Neural progenitor cell (in vitro differentiated cells): ENCODE data around the gene POC5. TPM values are rescaled to one million over a fixed set of nuclear protein-coding genes. Genes with fewer than 3 reads are reported as not detected.

Experiments
- DNase-seq: peaks from one replicate; pipeline ENCODE4 v3.0.0-alpha.2; 2016; ENCODE audit warnings: low spot score
- H2AFZ ChIP-seq: fragments of 200-600 bp; sonication (generic); replicated peaks from 2 replicates; pipeline ENCODE4 v1.6.1; 2016; ENCODE audit warnings: antibody characterized with exemption
- H3F3A ChIP-seq: fragments of 200-600 bp; sonication (generic); 2 replicates; pipeline ENCODE4 v1.6.1; 2016; ENCODE audit warnings: antibody characterized with exemption, low read depth
- H3K27ac ChIP-seq: fragments of 200-600 bp; sonication (generic); 2 replicates; pipeline ENCODE4 v1.5.1; 2016; ENCODE audit warnings: mild to moderate bottlenecking
- H3K27me3 ChIP-seq: fragments of 200-600 bp; sonication (generic); 2 replicates; pipeline ENCODE4 v1.6.1; 2016; ENCODE audit warnings: mild to moderate bottlenecking, moderate library complexity
- H3K36me3 ChIP-seq: fragments of 200-600 bp; sonication (generic); 2 replicates; pipeline ENCODE4 v1.5.1; 2016
- H3K4me1 ChIP-seq: fragments of 200-600 bp; sonication (generic); 2 replicates; pipeline ENCODE4 v1.6.1; 2016; ENCODE audit warnings: mixed run types
- H3K4me2 ChIP-seq: fragments of 200-600 bp; sonication (generic); 2 replicates; pipeline ENCODE4 v1.6.1; 2016
- H3K4me3 ChIP-seq: fragments of 200-600 bp; sonication (generic); 2 replicates; pipeline ENCODE4 v1.5.1; 2016
- H3K79me2 ChIP-seq: fragments of 200-600 bp; sonication (generic); 2 replicates; pipeline ENCODE4 v1.6.1; 2016; ENCODE audit warnings: low read depth
- H3K9ac ChIP-seq: fragments of 200-600 bp; sonication (generic); 2 replicates; pipeline ENCODE4 v1.6.1; 2016
- H3K9me3 ChIP-seq: fragments of 200-600 bp; sonication (generic); 2 replicates; pipeline ENCODE4 v1.5.1; 2016; ENCODE audit warnings: low read depth
- H4K20me1 ChIP-seq: fragments of 200-600 bp; sonication (generic); 2 replicates; pipeline ENCODE4 v1.6.1; 2016; ENCODE audit warnings: low read depth
- H3K27ac Mint-ChIP-seq: 3 replicates; pipeline ENCODE4 v1.8.0; 2021; ENCODE audit warnings: mixed read lengths
- H3K27me3 Mint-ChIP-seq: 2 replicates; pipeline ENCODE4 v1.8.0; 2022; ENCODE audit warnings: low read depth, mild to moderate bottlenecking, inconsistent platforms, moderate library complexity, mixed read lengths; ENCODE audit not compliant: insufficient read depth
- H3K36me3 Mint-ChIP-seq: 3 replicates; pipeline ENCODE4 v1.8.0; 2021; ENCODE audit warnings: mixed read lengths
- H3K4me1 Mint-ChIP-seq: 3 replicates; pipeline ENCODE4 v1.8.0; 2021; ENCODE audit warnings: mixed read lengths
- H3K4me3 Mint-ChIP-seq: 3 replicates; pipeline ENCODE4 v1.8.0; 2021; ENCODE audit warnings: mild to moderate bottlenecking, moderate library complexity, mixed read lengths
- H3K9me3 Mint-ChIP-seq: 3 replicates; pipeline ENCODE4 v1.8.0; 2020; ENCODE audit warnings: mixed read lengths
- CTCF ChIP-seq: fragments of 200-600 bp; sonication (generic); IDR thresholded peaks from 2 replicates; pipeline ENCODE4 v1.5.1; 2017; ENCODE audit warnings: antibody characterized with exemption, mild to moderate bottlenecking
- EZH2 ChIP-seq: fragments of 200-600 bp; sonication (generic); IDR thresholded peaks from 2 replicates; pipeline ENCODE4 v1.6.1; 2017; ENCODE audit warnings: antibody characterized with exemption, mild to moderate bottlenecking, moderate library complexity
- EZH2phosphoT487 ChIP-seq: fragments of 200-600 bp; sonication (generic); IDR thresholded peaks from 2 replicates; pipeline ENCODE4 v1.6.1; 2017; ENCODE audit warnings: antibody characterized with exemption
- total RNA-seq: library from RNA; depleted of rRNA; stranded (reverse); fragments of >200 nt; gene quantifications from 2 replicates; pipeline ENCODE4 v1.2.3, GENCODE V29; 2015; ENCODE audit warnings: low replicate concordance

Gene POC5
- total RNA-seq, 1 donor from 2014 or later: 58.2 TPM

GRCh38 chr5:75707911-75708509 is 9.2 kb downstream of the POC5 start:
- H3K4me2 ChIP-seq: no peak overlapping the region
- Mint-ChIP-seq H3K27me3 (peaks cover 2% of the 10 kb centered on the region), H3K4me1 (no peaks in the 10 kb centered on the region), H3K4me3 (no peak overlapping the region), H3K27ac (no peak overlapping the region), H3K9me3 (no peaks in the 10 kb centered on the region), H3K36me3 (peaks cover 10% of the 10 kb centered on the region)
- no peaks in the 10 kb centered on the region for H3F3A ChIP-seq
- H3K79me2 ChIP-seq: peaks cover 6% of the 10 kb centered on the region
- TF ChIP-seq CTCF (no peak), EZH2phosphoT487 (no peak), EZH2 (no peak)
- no peak overlapping the region for H3K4me3 ChIP-seq
- no peaks in the 10 kb centered on the region for H4K20me1 ChIP-seq
- H3K4me1 ChIP-seq: no peaks in the 10 kb centered on the region
- H3K9ac ChIP-seq: no peak overlapping the region
- H3K27ac ChIP-seq: no peak overlapping the region
- H3K36me3 ChIP-seq: peaks cover 8% of the 10 kb centered on the region
- no peak overlapping the region for H2AFZ ChIP-seq
- H3K27me3 ChIP-seq: no peaks in the 10 kb centered on the region
- DNase-seq: no peak
- H3K9me3 ChIP-seq: no peaks in the 10 kb centered on the region

GRCh38 chr5:75706775-75707174 is 10.5 kb downstream of the POC5 start:
- no peaks in the 10 kb centered on the region for H3K9me3 ChIP-seq
- no peak overlapping the region for H3K27ac ChIP-seq
- no peak overlapping the region for H3K4me3 Mint-ChIP-seq
- H3F3A ChIP-seq: no peaks in the 10 kb centered on the region
- TF ChIP-seq CTCF: no peak
- TF ChIP-seq EZH2: no peak
- no peak for TF ChIP-seq EZH2phosphoT487
- H3K27ac Mint-ChIP-seq: no peak overlapping the region
- H3K9ac ChIP-seq: no peak overlapping the region
- peaks cover 2% of the 10 kb centered on the region for H3K27me3 Mint-ChIP-seq
- peaks cover 3% of the 10 kb centered on the region for H3K36me3 ChIP-seq
- no peak for DNase-seq
- no peak overlapping the region for H3K4me3 ChIP-seq
- H3K36me3 Mint-ChIP-seq: peaks cover 23% of the 10 kb centered on the region
- no peaks in the 10 kb centered on the region for H3K4me1 ChIP-seq
- no peak overlapping the region for H3K4me2 ChIP-seq
- H2AFZ ChIP-seq: no peak overlapping the region
- no peaks in the 10 kb centered on the region for H3K27me3 ChIP-seq
- no peaks in the 10 kb centered on the region for H3K4me1 Mint-ChIP-seq
- H3K9me3 Mint-ChIP-seq: no peaks in the 10 kb centered on the region
- H4K20me1 ChIP-seq: no peaks in the 10 kb centered on the region
- H3K79me2 ChIP-seq: no peaks in the 10 kb centered on the region

- TF ChIP-seq CTCF: no peak
- no peak for TF ChIP-seq EZH2
- TF ChIP-seq EZH2phosphoT487: no peak
- no peaks in the 10 kb centered on the region for H3F3A ChIP-seq
- Mint-ChIP-seq H3K9me3 (no peaks in the 10 kb centered on the region), H3K27ac (no peak overlapping the region), H3K4me1 (no peaks in the 10 kb centered on the region), H3K4me3 (no peak overlapping the region), H3K27me3 (peaks cover 2% of the 10 kb centered on the region), H3K36me3 (peaks cover 23% of the 10 kb centered on the region)
- no peak overlapping the region for H3K4me3 ChIP-seq
- H3K79me2 ChIP-seq: no peaks in the 10 kb centered on the region
- H3K9me3 ChIP-seq: no peaks in the 10 kb centered on the region
- no peak overlapping the region for H2AFZ ChIP-seq
- H3K4me2 ChIP-seq: no peak overlapping the region
- no peak for DNase-seq
- no peaks in the 10 kb centered on the region for H3K27me3 ChIP-seq
- H3K27ac ChIP-seq: no peak overlapping the region
- H3K9ac ChIP-seq: no peak overlapping the region
- H3K4me1 ChIP-seq: no peaks in the 10 kb centered on the region
- H3K36me3 ChIP-seq: peaks cover 3% of the 10 kb centered on the region
- H4K20me1 ChIP-seq: no peaks in the 10 kb centered on the region
These were observed 11.2 kb downstream of the POC5 start for GRCh38 chr5:75706016-75706415.
